Trophoblast cell (in vitro differentiated cells and primary cell): ENCODE data around the gene GLB1L.

ENCODE experiments used
- DNase-seq, 2 donors: peaks; one replicate each; pipeline ENCODE4 v3.0.0-alpha.2; 2016
- H2AFZ ChIP-seq: 2 replicates; pipeline ENCODE4 v1.6.1; 2013; ENCODE audit warnings: low read length, moderate library complexity, mild to moderate bottlenecking; ENCODE audit not compliant: insufficient read depth, poor library complexity
- H2AK5ac ChIP-seq: 2 replicates; pipeline ENCODE4 v1.6.1; 2013; ENCODE audit warnings: mild to moderate bottlenecking, low read length
- H2BK120ac ChIP-seq: 2 replicates; pipeline ENCODE4 v1.6.1; 2013; ENCODE audit warnings: low read length, mild to moderate bottlenecking, moderate library complexity; ENCODE audit not compliant: insufficient read depth, poor library complexity
- H2BK12ac ChIP-seq: 2 replicates; pipeline ENCODE4 v1.6.1; 2013; ENCODE audit warnings: mild to moderate bottlenecking, low read length, moderate library complexity
- H2BK5ac ChIP-seq: 2 replicates; pipeline ENCODE4 v1.6.1; 2013; ENCODE audit warnings: low read length, low read depth, moderate library complexity, mild to moderate bottlenecking; ENCODE audit not compliant: poor library complexity
- H3K14ac ChIP-seq: 2 replicates; pipeline ENCODE4 v1.6.1; 2013; ENCODE audit warnings: mild to moderate bottlenecking, low read length
- H3K18ac ChIP-seq: 2 replicates; pipeline ENCODE4 v1.6.1; 2013; ENCODE audit warnings: mild to moderate bottlenecking, low read length
- H3K23ac ChIP-seq: 2 replicates; pipeline ENCODE4 v1.6.1; 2013; ENCODE audit warnings: low read length
- H3K27ac ChIP-seq: 2 replicates; pipeline ENCODE4 v1.5.1; 2013; ENCODE audit warnings: low read depth, mild to moderate bottlenecking, inconsistent platforms, low read length, moderate library complexity
- H3K27me3 ChIP-seq: 2 replicates; pipeline ENCODE4 v1.6.1; 2013; ENCODE audit warnings: inconsistent platforms, mild to moderate bottlenecking, low read length, moderate library complexity; ENCODE audit not compliant: insufficient read depth
- H3K36me3 ChIP-seq, 2 experiments: 1 replicate in 1 of 2; 2 replicates in 1 of 2; pipeline ENCODE4 v1.6.1; 2013; ENCODE audit warnings: low read length in 2 of 2, mild to moderate bottlenecking in 2 of 2, moderate library complexity in 1 of 2; ENCODE audit not compliant: insufficient read depth in 2 of 2, control insufficient read depth in 1 of 2
- H3K4ac ChIP-seq: 2 replicates; pipeline ENCODE4 v1.6.1; 2013; ENCODE audit warnings: low read depth, mild to moderate bottlenecking, low read length, moderate library complexity
- H3K4me1 ChIP-seq, 2 experiments: 1 replicate in 1 of 2; 2 replicates in 1 of 2; pipeline ENCODE4 v1.6.1; 2013; ENCODE audit warnings: low read length in 2 of 2, mild to moderate bottlenecking in 2 of 2, moderate library complexity in 1 of 2; ENCODE audit not compliant: insufficient read depth in 2 of 2, control insufficient read depth in 1 of 2
- H3K4me2 ChIP-seq: 2 replicates; pipeline ENCODE4 v1.6.1; 2013; ENCODE audit warnings: inconsistent platforms, mild to moderate bottlenecking, low read length, moderate library complexity
- H3K4me3 ChIP-seq: 2 replicates; pipeline ENCODE4 v1.5.1; 2013; ENCODE audit warnings: mild to moderate bottlenecking, low read depth, low read length, inconsistent platforms
- H3K79me1 ChIP-seq: one replicate; pipeline ENCODE4 v1.6.1; 2013; ENCODE audit warnings: low read length
- H3K79me2 ChIP-seq: 2 replicates; pipeline ENCODE4 v1.6.1; 2013; ENCODE audit warnings: low read length, mild to moderate bottlenecking; ENCODE audit not compliant: control insufficient read depth, insufficient read depth, poor library complexity
- H3K9ac ChIP-seq: 2 replicates; pipeline ENCODE4 v1.6.1; 2013; ENCODE audit warnings: mild to moderate bottlenecking, low read length
- H3K9me3 ChIP-seq: 2 replicates; pipeline ENCODE4 v1.6.1; 2013; ENCODE audit warnings: low read depth, mild to moderate bottlenecking, control low read depth, inconsistent platforms, low read length; ENCODE audit not compliant: insufficient read depth
- H4K12ac ChIP-seq: 2 replicates; pipeline ENCODE4 v1.6.1; 2013; ENCODE audit warnings: low read depth, mild to moderate bottlenecking, low read length, moderate library complexity
- H4K8ac ChIP-seq: 2 replicates; pipeline ENCODE4 v1.6.1; 2013; ENCODE audit warnings: low read depth, mild to moderate bottlenecking, low read length, moderate library complexity
- H4K91ac ChIP-seq: one replicate; pipeline ENCODE4 v1.6.1; 2013; ENCODE audit warnings: low read depth, mild to moderate bottlenecking, low read length, moderate library complexity
- WGBS: extraction: QIAGEN DNeasy Blood & Tissue Kit; methylation state at CpG from one replicate; pipeline ENCODE4 v1.1.7; 2013; ENCODE audit warnings: missing lambda C conversion rate; ENCODE audit not compliant: insufficient read length, insufficient coverage; ENCODE audit errors: extremely low coverage; 5-methylcytosine and 5-hydroxymethylcytosine counted together

GLB1L gene

GRCh38 chr2:219251656-219252055, 6.4 kb upstream of the GLB1L start:
- no peak overlapping the region for H2AK5ac ChIP-seq
- H3K27ac ChIP-seq = no peak overlapping the region
- peaks cover 10% of the 10 kb centered on the region for H3K9me3 ChIP-seq
- no peak overlapping the region for H2BK120ac ChIP-seq
- peaks cover 8 to 13% of the 10 kb centered on the region in 2 experiments for H3K36me3 ChIP-seq
- H3K4me1 ChIP-seq = peaks cover 18 to 26% of the 10 kb centered on the region in 2 experiments
- H2BK5ac ChIP-seq = no peak overlapping the region
- no peak overlapping the region for H4K8ac ChIP-seq
- no peak overlapping the region for H3K14ac ChIP-seq
- no peak overlapping the region for H2AFZ ChIP-seq
- H3K4me2 ChIP-seq = no peak overlapping the region
- no peak overlapping the region for H4K12ac ChIP-seq
- no CpG with 5 or more reads among the region's 6 CpGs for WGBS
- no peak overlapping the region for H3K4me3 ChIP-seq
- H3K23ac ChIP-seq = no peak overlapping the region
- no peak overlapping the region for H3K18ac ChIP-seq
- H3K9ac ChIP-seq = no peak overlapping the region
- no peak for DNase-seq
- no peak overlapping the region for H2BK12ac ChIP-seq
- H4K91ac ChIP-seq = no peak overlapping the region
- no peaks in the 10 kb centered on the region for H3K79me2 ChIP-seq
- peaks cover 44% of the 10 kb centered on the region for H3K27me3 ChIP-seq
- H3K4ac ChIP-seq = no peak overlapping the region
- H3K79me1 ChIP-seq = no peaks in the 10 kb centered on the region

GRCh38 chr2:219250049-219250781, 5.0 kb upstream of the GLB1L start:
- Histone ChIP-seq H3K36me3 (peaks cover 8 to 13% of the 10 kb centered on the region in 2 experiments), H3K79me1 (peaks cover 5% of the 10 kb centered on the region), H3K4ac (no peak overlapping the region), H3K23ac (no peak overlapping the region), H3K4me3 (no peak overlapping the region), H3K27me3 (peaks cover 40% of the 10 kb centered on the region), H3K9ac (no peak overlapping the region), H4K12ac (no peak overlapping the region), H3K18ac (no peak overlapping the region), H3K14ac (no peak overlapping the region), H3K79me2 (peaks cover 4% of the 10 kb centered on the region), H4K8ac (no peak overlapping the region), H2BK5ac (no peak overlapping the region), H3K9me3 (peaks cover 10% of the 10 kb centered on the region), H2BK12ac (no peak overlapping the region), H3K4me1 (peaks cover 23 to 30% of the 10 kb centered on the region in 2 experiments), H2AK5ac (no peak overlapping the region), H3K27ac (no peak overlapping the region), H2BK120ac (no peak overlapping the region), H4K91ac (no peak overlapping the region), H2AFZ (no peak overlapping the region), H3K4me2 (no peak overlapping the region)
- WGBS = no CpG with 5 or more reads among the region's 22 CpGs
- no peak for DNase-seq

GRCh38 chr2:219249203-219249980, 4.1 kb upstream of the GLB1L start:
- Histone ChIP-seq H4K12ac (no peak overlapping the region), H3K79me2 (peaks cover 4% of the 10 kb centered on the region), H3K4me3 (no peak overlapping the region), H2BK12ac (no peak overlapping the region), H3K4me2 (no peak overlapping the region), H3K79me1 (peaks cover 9% of the 10 kb centered on the region), H3K14ac (no peak overlapping the region), H3K4me1 (peaks cover 23 to 31% of the 10 kb centered on the region in 2 experiments), H3K27ac (no peak overlapping the region), H2AFZ (no peak overlapping the region), H4K91ac (no peak overlapping the region), H4K8ac (no peak overlapping the region), H3K18ac (no peak overlapping the region), H3K36me3 (peaks cover 8 to 13% of the 10 kb centered on the region in 2 experiments), H3K9ac (no peak overlapping the region), H3K4ac (no peak overlapping the region), H3K27me3 (peaks cover 32% of the 10 kb centered on the region), H2AK5ac (no peak overlapping the region), H2BK120ac (no peak overlapping the region), H3K23ac (no peak overlapping the region), H3K9me3 (peaks cover 10% of the 10 kb centered on the region), H2BK5ac (no peak overlapping the region)
- DNase-seq = peak; percentile 42 to 51
- WGBS = no CpG with 5 or more reads among the region's 7 CpGs

GRCh38 chr2:219248845-219249202, 3.6 kb upstream of the GLB1L start:
- no peak overlapping the region for H2AK5ac ChIP-seq
- H2AFZ ChIP-seq = no peak overlapping the region
- no peak overlapping the region for H4K8ac ChIP-seq
- H3K9ac ChIP-seq = no peak overlapping the region
- peaks cover 26% of the 10 kb centered on the region for H3K27me3 ChIP-seq
- peaks cover 8 to 13% of the 10 kb centered on the region in 2 experiments for H3K36me3 ChIP-seq
- peaks cover 19 to 25% of the 10 kb centered on the region in 2 experiments for H3K4me1 ChIP-seq
- H3K4ac ChIP-seq = no peak overlapping the region
- peaks cover 10% of the 10 kb centered on the region for H3K9me3 ChIP-seq
- no CpG with 5 or more reads among the region's 2 CpGs for WGBS
- no peak for DNase-seq
- H3K79me1 ChIP-seq = peaks cover 9% of the 10 kb centered on the region
- no peak overlapping the region for H2BK120ac ChIP-seq
- no peak overlapping the region for H3K4me3 ChIP-seq
- H3K79me2 ChIP-seq = peaks cover 4% of the 10 kb centered on the region
- H2BK5ac ChIP-seq = no peak overlapping the region
- no peak overlapping the region for H3K23ac ChIP-seq
- H3K14ac ChIP-seq = no peak overlapping the region
- no peak overlapping the region for H4K91ac ChIP-seq
- H4K12ac ChIP-seq = no peak overlapping the region
- no peak overlapping the region for H3K4me2 ChIP-seq
- no peak overlapping the region for H2BK12ac ChIP-seq
- H3K18ac ChIP-seq = no peak overlapping the region
- no peak overlapping the region for H3K27ac ChIP-seq
